ENCODE data around the gene PRKCI.
"Not testable (repeated sequence)": the region's sequence is repeated elsewhere in the genome, so short reads cannot be mapped to it uniquely, and the experiment has no call there.

The PRKCI gene

DNA sequence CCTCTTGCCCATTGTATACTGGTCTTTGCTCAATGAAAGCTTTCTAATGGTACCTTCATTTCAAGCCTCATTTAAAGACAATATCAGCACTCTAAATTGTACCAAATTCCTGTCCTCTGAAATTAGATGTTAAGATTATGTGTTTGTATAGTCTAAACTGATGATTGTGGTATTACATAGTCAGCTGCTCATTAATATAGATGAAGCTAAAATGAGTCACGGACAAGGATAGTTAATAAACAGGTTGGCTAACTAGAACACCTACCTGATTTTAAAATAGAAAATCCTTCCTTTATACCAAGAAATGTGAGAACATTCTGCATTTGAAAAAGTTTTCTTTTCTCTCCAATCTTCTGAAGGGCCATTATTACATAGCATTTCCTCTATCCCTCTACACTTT is 2.9 kb downstream of the PRKCI start:
- no peak for DNase-seq

DNA sequence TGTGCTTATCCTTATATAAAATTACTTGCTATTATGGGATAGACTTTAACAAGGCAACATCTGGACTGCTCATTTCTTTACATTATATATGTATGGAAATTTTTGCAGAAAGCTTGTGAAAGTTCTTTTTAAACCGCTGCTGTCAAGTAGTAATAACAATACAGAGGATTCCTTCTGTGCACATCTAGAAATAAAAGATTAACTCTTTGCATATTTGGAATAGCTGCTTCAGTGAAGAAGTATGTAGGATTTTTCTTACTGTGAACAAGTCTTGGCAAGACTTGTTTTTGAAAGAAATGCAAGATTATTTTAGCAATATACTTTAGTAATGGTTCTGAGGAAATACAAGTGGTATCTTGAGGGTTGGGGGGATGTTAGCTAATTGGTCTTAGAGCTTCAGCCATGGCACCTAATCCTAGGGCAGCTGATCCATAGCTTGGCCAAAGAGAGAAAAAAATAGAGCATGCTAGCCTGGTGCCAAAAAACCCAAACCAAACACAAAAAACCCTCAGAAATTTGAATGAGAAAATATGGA is 4.3 kb downstream of the PRKCI start:
- DNase-seq: no peak

DNA sequence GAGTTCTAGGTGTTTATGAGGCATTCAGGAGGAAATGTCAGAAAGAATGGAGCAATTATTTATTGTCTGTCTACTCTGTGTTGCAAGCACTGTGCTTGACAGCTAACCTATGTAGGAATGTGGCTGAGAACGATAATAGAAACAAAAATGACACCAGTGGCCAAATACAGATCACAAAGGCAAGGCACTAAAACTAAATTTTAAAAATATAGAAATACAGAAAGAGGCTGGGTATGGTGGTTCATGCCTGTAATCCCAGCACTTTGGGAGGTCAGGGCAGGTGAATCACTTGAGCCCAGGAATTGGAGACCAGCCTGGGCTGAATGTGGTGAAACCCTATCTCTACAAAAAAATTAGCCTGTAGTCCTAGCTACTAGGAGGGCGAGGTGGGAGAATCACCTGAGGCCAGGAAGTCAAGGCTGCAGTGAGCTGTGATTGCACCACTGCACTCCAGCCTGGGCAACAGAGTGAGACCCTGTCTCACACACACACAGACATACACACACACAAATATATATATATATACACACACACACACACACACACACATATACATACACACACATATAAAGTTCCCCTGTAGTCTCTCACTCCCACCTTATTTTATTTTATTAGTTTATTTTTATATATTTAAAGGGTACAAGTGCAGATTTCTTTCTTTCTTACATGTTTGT is 6.0 kb downstream of the PRKCI start:
- DNase-seq: no peak

DNA sequence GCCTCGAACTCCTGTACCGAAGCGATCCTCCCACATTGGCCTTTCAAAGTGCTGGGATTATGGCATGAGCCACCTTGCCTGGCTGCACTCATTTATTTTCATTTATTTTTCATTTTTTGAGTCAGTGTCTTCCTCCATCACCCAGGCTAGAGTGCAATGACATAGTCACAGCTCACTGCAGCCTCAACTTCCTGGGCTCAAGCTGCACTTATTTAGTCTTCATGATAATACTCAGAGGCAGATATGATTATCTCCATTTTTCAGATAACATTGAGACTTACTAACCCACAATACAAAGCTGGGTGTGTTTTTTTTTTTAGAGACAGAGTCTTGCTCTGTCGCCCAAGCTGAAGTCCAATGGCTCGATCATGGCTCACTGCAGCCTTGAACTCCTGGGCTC is 10.0 kb downstream of the PRKCI start:
- no peak for DNase-seq

DNA sequence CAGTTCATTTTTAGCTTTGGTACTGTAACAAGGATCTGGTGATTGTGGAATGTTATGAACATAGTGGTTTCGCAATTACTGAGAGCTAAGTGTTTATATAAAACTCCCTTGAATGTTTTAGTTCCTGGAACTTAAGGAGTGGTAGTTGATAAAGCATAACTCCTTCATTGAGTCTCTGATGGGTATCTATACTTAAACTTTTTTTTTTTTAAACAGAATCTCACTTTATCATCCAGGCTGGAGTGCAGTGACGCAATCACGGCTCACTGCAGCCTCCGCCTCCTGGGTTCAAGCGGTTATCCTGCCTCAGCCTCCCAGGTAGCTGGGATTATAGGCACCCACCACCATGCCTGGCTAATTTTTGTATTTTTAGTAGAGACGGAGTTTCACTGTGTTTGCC is 11.3 kb downstream of the PRKCI start:
- DNase-seq: no peak

DNA sequence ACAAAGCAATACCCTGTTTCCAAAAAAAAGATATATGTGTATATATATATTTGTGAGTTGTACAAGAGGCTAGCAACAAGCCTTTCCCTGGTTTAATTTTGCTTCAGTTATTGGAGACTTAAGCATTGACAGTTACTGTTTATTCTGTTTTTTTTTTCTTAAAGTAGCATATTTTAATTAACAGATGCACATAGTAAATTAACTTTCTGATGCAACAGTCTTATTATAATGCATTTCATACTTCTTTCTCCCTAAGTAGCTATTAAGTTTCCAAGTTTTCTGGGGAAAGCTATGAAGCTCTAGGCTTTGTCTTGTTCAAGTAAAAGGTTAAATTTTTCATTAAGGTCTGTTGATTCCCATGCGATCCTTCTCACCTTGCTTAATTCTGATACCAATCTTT is 17.9 kb downstream of the PRKCI start:
- DNase-seq: no peak

DNA sequence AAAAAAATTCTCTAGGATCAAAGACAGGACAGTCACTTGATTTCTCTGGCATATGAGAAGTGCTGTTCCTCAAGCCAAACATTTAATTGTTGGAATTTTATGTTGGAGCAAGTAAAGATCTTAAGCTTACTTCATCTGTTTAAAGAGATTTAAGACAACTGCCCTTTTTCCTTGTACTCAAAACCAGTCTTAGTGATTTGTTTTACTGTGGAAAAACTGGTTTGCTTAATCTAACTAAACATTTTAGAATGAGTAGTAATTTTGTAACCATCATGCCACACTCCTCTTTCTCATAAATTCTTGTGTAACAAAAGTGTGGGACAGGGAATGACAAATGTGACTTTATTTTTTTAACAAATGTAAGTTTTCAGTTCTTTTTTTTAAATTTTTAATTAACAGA is 18.4 kb downstream of the PRKCI start:
- no peak for DNase-seq

DNA sequence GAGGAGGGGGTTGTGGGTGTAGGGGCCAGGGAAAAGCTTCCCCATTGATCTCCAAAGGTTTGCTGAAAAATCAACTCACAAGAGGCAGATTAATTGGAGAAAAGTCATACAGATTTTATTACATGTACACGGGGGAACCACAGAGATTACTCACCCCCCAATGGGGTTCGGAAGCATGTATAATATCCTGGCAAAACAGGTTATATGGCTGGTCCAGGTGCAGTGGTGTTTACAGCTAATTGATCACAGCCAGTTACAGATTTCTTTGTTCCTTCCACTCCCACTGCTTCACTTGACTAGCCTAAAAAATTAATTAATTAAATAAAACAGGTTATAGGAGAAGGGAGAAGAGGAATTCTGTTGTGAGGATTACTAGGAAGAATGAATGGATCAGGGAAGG is 22.4 kb downstream of the PRKCI start:
- DNase-seq: no peak

DNA sequence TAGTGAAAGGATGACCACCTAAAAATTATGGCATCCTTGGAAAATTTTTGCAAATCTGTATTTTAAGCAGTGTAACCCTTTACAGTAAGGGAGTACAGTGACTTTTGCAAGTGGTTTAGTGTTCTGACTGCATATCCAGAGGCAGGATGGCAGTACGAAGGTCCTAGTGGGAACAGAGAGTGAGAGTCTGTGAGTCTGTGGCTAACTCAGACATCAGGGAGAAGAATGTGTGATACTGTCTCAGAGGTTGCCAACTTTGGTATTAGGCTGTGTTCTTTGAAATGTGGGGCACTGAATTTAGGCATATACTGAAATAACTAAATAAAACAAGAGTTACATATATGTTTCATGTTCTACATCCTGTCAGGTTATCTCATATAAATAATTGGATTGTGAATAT is 25.7 kb downstream of the PRKCI start:
- DNase-seq: no peak

DNA sequence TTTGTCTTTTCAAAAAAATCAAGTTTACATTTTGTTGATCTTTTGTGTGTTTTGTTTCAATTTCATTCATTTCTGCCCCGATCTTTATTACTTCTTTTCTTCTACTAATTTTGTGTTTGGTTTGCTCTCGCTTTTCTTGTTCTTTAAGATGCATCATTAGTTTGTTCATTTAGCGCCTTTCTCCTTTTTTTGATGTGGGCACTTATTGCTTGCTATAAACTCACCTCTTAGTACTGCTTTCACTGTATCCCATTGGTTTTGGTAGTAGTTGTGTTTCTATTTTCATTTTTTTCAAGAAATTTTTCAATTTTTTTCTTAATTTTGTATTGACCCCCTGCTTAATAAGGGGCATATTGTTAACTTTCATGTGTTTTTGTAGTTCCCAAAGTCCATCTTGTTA is 34.4 kb downstream of the PRKCI start:
- no peak for DNase-seq

DNA sequence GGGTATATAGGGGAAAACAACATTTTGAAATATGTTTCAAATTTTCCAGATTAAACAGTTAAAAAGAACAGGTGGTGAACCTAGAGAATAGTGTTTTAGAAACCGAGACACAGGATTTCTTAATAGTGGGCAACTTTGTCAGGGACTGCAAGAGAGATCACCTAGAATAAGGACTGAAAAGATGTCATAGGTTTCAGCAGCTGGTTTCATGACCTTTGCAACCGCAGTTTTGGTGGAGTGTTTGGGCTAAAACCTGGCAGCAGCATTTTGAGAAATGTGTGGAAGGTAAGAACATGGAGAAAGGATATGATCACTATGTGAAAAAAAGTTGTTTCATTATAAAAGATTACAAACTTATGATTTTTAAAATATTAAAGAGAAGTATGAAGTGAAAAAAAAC is 34.9 kb downstream of the PRKCI start:
- DNase-seq: peak in 1 of 2 experiments; percentile 52

DNA sequence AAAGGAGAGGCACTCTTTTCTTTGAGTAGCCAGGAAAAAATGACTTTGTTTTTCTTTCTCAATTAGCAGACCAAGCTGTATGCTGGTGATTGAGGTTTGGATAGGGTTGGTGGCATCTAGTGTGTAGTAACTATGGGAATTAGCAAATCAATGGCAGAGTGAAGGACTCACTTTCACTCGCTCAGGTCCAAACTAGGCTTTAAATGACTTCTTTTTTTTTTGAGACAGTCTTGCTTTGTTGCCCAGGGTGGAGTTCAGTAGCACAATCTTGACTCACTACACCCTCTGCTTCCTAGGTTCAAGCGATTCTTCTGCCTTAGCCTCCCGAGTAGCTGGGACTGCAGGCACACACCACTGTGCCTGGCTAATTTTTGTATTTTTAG is 35.9 kb downstream of the PRKCI start:
- DNase-seq: no peak

DNA sequence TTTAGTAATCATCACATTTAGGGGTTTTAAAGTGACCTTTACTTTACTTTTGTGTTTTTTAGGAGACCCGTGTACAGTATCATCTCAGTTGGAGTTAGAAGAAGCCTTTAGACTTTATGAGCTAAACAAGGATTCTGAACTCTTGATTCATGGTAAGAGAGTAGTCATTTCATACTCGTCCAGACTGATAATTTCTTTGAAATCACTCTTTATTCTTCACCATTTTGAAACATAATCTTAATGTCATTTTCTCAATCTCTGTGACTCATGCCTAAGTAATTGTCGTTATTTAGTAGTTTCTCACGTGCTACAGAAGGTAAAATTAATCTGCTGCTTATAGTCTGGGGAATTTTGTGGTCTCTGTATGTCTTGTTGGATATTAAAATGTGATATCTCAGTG is 37.7 kb downstream of the PRKCI start:
- DNase-seq: no peak

DNA sequence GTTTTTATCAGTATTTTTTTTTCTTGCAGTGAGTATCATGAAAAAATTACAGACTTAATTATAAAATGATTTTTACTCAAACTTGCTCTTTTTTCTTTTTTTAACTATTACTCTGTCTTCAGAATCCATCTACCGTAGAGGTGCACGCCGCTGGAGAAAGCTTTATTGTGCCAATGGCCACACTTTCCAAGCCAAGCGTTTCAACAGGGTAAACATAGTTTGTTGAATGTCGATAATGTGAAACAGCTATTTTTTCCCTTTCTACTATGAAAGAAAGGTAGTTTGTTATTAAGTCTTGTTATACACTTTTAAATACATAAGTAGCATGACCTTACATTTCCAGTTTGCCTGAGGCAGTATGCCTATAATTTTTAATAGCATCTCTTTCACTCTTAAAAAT is 45.6 kb downstream of the PRKCI start:
- DNase-seq: no peak

DNA sequence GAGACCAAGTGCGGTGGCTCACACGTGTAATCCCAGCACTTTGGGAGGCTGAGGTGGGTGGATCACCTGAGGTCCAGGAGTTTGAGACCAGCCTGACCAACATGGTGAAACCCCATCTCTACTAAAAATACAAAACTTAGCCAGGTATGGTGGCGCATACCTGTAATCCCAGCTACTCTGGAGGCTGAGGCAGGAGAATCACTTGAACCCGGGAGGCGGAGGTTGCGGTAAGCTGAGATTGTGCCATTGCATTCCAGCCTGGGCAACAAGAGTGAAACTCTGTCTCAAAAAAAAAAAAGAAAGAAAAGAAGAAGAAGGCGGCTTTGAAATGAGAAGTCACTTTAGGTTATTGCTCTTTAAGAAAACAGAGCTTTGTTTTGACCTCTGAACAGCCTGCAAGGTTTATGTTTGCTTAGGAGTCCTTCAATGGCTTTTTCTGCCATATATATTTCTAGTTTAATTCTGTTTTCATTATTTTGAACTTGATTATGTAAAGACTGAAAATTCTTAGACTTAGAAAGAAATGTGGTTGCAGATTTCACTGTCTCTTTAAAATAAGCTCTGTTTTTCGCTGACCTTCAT is 47.5 kb downstream of the PRKCI start:
- DNase-seq: not testable (repeated sequence)

DNA sequence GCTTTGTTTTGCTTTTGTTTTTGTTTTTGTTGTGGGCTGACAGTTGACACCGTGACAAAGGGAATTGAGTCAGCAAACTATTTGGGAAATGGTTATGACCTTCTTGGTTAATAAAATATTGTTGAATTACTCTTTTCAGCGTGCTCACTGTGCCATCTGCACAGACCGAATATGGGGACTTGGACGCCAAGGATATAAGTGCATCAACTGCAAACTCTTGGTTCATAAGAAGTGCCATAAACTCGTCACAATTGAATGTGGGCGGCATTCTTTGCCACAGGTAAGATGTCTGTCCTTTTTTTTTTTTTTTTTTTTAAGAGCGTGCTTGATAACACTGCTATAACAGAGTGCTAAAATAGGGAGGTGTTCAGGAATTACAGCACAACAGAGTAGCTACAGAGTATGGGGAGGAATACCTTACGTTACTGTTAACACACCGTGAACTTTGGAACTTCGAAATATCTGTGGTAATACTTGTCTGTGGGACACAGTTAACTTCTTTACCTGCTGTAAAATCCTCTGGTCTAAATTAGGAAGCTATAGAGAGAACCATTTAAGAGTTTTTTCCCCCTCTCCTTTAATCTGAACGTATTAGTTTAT is 48.2 kb downstream of the PRKCI start:
- DNase-seq: no peak

DNA sequence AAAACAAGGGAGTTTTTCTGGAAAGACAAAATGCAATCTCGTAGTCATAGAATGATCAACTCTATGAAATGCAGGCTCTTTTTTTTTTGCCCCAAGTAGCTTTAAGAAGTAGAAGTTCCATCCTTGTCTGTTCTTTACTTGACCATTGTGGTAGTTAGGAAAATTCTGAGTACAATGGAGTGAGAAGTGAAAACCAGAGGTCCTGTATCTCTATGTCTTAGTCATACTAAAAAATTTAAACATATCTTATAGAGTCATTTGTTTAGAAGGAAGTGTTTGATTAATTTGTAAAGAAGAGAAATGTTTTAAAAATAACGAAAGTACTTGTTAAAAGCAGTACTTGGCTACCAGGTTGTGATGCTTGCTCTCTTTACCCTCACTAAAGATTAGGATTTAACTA is 52.4 kb downstream of the PRKCI start:
- no peak for DNase-seq

DNA sequence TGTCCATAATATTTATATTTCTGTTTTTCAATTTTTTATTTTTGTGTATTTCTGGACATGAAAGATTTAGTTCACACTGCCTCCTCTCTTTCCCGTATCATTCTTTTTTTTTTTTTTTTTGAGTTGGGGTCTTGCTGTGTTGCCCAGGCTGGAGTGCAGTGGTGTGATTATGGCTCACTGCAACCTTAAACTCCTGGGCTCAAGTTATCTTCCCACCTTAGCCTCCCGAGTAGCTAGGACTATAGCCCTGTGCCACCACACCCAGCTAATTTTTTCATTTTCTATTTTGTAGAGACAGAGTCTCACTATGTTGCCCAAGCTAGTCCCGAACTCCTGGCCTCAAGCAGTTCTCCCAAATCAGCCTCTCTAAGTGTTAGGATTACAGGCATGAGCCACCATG is 53.6 kb downstream of the PRKCI start:
- no peak for DNase-seq

DNA sequence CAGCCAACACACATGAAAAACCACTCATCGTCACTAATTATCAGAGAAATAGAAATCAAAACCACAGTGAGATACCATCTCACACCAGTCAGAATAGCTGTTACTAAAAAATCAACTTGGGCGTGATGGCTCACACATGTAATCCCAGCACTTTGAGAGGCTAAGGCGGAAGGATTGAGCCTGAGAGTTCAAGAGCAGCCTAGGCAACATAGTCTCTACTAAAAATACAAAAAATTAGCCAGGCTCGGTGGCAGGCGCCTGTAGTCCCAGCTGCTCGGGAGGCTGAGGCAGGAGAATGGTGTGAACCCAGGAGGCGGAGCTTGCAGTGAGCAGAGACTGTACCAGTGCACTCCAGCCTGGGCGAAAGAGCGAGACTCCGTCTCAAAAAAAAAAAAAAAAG is 55.1 kb downstream of the PRKCI start:
- DNase-seq: not testable (repeated sequence)

DNA sequence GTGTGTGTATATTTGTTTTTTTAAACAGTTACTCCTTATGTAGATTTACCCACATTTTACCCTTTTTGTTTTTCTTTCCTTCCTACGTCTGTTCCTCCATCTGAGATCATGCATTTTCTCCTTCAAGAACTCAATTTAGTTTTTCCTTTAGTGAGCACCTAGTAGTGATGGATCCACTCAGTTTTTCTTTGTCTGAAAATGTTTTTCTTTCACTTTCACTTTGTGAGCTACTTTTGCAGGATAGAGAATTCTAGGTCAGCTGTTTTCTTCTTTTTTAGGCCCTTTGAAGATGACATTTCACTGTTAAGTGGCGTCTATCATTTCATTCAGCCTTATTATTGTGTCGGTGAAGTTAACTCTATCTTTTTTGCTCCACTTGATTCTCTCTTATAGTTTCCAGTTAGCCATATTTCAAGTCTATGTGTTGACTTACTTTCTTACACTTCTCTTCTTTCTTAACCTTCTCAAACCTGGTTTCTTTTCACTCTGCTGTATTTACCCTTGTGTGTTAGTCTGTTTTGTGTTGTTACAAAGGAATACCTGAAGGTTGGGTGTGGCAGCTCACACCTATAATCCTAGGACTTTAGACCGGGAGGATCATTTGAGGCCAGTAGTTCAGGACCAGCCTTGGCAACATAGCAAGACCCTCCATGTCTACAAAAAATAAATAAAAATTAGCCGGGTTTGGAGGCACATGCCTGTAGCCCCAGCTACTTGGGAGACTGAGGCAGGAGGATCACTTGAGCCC is 55.8 kb downstream of the PRKCI start:
- no peak for DNase-seq

DNA sequence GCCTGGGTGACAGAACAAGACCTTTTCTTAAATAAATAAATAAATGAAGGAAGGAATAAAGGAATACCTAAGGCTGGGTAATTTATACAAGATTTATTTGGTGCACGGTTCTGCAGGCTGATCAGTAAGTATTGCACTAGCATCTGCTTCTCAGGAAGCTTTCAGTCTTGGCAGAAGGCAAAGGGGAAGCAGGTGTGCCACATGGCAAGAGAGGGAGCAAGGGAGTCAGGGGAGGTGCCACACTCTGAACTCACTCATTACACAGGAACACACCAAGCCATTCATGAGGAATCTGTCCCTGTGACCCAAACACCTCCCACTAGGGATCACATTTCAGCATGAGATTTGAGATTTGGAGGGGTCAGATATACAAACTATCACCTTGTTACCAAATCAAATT is 56.4 kb downstream of the PRKCI start:
- DNase-seq: no peak

DNA sequence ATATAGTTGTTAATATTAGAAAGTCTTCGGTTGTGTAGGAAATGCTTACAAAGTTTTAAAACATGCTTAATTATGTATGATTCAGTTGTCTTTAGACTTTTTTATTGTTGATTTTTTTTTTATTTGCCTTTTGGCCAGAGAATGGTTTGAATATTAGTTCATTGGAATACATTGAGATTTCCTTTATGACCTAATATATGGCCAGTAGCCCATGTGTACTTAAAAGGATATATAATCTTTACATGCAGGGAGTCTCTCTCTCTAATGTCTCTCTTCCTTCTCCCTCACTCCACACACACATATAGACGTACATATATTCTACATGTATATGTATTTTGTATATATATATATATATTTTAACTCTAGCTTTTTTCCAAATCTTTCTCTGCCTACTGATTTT is 68.0 kb downstream of the PRKCI start:
- DNase-seq: no peak

DNA sequence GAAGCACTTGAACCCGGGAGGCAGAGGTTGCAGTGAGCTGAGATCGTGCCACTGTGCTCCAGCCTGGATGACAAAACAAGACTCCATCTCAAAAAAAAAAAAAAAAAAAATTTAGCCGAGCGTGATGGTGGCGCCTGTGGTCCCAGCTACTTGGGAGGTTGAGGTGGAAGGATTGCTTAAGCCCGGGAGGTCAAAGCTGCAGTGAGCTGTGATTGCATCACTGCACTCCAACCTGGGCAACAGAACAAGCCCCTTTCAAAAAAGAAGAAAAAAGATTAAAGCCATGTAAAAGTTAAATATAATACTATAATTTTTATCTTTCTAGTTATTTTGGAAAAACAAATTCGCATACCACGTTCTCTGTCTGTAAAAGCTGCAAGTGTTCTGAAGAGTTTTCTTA is 73.4 kb downstream of the PRKCI start:
- no peak for DNase-seq

DNA sequence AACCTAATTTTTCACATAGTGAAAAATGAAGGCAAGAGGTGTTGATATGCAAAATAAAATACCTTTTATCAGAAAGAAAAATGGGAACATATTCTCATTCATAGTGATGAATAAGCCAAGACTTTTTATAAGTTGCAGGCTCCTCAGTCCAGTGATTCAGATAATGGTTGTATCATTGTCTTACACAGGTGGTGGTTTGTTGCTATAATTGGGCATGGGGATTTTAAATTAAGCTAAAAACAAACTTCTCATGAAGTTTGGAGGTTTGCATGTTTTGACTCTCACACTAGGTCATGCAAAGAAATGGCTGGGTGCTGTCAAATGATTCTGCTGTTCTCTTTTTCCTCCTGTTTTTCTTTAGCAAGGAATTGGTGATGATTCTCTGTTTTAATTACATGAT is 74.5 kb downstream of the PRKCI start:
- no peak for DNase-seq

Measured in activated T-cell treated with anti-CD3 and anti-CD28 coated beads, Interleukin-2, amount 50 U/mL, for 48 hours (primary cell).